Measurements from ENCODE around the gene DTL.

DTL gene

DNA sequence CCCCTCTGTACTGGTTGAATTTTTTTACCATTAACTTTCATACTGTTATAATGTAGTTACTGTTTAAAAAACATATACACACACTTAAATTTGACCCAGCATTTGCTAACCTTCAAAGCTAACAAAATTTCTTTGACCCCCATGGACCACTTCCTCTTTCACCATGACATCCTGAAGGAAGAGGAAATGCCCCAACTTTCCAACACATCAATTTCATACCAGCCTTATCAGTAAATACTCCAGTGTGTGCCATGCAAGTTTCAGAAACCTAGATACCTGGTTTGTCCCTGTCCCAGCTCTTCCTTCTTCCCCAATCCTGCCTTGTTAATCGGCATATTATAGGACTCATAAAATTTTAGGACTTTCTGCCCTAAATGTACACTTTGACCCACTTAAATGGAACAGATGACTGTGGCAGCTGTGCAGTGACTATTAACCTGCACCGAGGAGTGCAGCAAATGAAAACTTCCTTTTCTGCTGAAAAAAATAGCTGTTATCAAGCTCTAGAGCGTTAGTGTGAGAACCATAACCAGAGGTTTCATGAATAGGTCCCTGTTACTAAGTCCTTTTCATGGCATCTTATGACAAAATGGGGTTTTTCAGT lies 54.1 kb downstream of the DTL start:
- DNase-seq (ENCODE audit: low read depth in 2 of 3, low spot score in 2 of 3) = no peak

- DNase-seq (ENCODE audit: low read depth in 2 of 3, low spot score in 2 of 3) = no peak
These were observed 56.0 kb downstream of the DTL start for GRCh38 chr1:212091438-212092121.

- no peak for DNase-seq (ENCODE audit: low read depth in 2 of 3, low spot score in 2 of 3)
These were observed 61.8 kb downstream of the DTL start for GRCh38 chr1:212097360-212097759.

GRCh38 chr1:212098310-212098709 lies 62.8 kb downstream of the DTL start:
- no peak for DNase-seq (ENCODE audit: low read depth in 2 of 3, low spot score in 2 of 3)

GRCh38 chr1:212098771-212099170 lies 63.2 kb downstream of the DTL start:
- DNase-seq (ENCODE audit: low read depth in 2 of 3, low spot score in 2 of 3) = no peak

- DNase-seq (ENCODE audit: low read depth in 2 of 3, low spot score in 2 of 3) = no peak
These were observed 65.7 kb downstream of the DTL start for GRCh38 chr1:212101251-212101650.

- DNase-seq (ENCODE audit: low read depth in 2 of 3, low spot score in 2 of 3) = no peak
These were observed 66.2 kb downstream of the DTL start for GRCh38 chr1:212101735-212102134.

DNA sequence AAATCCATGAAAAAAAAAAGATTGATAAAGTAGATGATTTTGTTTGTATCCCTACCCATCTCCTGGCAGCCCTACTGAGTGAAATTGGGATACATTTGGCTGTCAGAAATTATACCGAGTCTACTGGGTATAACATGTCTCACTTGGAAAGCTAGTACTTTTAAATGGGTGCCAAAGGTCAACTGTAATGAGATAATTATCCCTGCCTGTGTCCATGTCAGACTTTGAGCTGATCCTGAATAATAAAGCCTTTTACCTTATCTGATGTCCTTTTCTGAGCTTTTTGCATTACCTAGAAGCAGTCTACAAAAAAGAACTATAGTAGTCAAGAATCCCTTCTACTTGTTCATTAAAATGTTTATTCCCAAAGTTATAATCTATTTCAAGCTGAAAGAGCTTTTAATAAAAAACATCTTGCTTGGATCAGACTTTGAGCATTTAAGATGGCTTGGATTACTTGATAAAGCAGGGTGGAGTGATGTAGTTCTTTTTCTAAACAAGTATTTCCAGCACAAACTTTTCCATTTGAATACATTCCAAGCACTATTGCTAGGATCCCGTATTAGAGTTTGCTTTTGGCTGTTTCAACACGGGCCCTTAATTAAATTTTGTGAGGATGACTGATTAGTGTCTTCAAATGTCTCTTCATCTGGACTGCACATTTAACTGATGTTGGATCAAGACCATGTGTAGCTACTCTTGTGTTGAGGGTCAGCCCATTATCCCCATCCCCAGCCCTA lies 69.2 kb downstream of the DTL start:
- no peak for DNase-seq (ENCODE audit: low read depth in 2 of 3, low spot score in 2 of 3)

DNA sequence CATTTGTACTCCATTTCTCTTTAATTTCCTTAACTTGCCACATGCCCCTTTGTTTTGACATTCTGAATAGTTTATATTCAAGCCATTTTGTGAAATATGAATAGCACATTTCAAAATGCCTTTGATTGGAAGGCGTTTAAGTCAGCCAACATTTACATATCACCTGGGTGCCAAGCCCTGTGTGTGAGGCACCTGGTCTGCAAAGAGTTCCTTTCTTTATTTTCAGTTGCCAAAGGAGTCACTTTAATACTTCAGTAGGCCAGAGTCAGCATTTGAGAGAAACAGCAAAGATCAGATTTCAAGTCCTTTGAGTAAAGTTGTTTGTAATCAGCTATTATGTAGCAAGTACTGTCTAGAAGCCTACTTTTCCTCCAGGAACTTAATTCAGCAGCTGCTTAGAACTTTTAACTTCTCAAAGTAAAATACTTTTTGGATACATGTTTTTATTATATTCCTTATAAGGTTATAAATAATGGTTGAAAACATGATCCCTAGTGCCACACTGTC lies 70.8 kb downstream of the DTL start:
- DNase-seq (ENCODE audit: low read depth in 2 of 3, low spot score in 2 of 3) = no peak

DNA sequence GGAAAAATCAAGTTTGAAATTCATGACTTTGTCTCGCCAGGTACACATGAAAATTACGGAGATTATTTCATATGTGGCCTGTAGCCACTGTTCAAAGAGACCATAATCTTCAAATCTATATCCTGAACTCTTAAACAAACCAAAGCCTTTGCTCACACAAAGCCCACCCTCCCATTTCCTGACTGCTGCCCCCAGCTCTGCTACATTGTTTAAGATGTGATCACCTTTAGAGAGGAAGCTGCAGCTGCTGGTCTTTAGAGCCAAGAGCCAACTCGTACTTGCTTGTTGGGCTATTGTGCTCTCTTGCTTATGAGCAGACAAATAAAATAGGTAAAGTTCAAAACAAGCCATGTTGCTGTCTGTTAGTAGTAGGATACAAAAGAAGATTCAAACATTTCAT lies 71.9 kb downstream of the DTL start:
- no peak for DNase-seq (ENCODE audit: low read depth in 2 of 3, low spot score in 2 of 3)

DNA sequence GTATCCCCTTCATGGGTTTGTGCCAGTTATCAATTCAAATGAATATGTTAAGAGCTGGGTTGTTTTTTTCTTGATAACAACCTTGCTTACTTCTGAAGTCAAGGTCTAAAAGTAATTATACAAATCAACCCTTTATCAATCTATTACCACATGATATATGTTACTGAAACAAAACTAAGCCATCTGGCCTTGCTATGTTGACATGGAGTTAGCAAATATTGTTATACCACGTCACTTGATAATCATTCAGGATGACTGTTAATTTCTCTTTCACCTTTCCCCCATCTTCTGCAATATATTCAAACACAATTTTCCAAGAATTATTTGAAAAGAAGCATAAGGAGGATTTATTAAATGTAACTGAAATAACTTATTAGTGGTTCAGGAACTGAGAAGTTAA lies 72.6 kb downstream of the DTL start:
- DNase-seq (ENCODE audit: low read depth in 2 of 3, low spot score in 2 of 3) = no peak

- no peak for DNase-seq (ENCODE audit: low read depth in 2 of 3, low spot score in 2 of 3)
These were observed 73.4 kb downstream of the DTL start for GRCh38 chr1:212108981-212109380.

DNA sequence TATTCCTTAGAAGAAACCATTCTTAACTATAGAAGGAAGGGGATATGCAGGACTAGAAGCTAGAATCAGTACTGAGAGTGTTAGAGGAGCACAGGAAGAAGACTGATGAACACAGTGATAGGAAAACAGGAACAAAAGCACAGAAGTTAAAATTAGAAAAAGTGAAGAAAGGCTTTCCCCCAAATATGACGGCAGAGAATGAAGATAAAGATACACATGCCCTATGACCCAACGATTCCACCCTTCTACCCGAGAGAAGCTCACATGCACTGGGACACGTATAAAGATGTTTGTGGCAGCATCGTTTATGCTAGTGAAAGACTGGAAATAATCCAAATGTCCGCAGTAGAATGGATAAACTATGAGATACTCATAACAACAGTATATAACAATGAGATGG lies 74.2 kb downstream of the DTL start:
- no peak for DNase-seq (ENCODE audit: low read depth in 2 of 3, low spot score in 2 of 3)

GRCh38 chr1:212110617-212111016 lies 75.1 kb downstream of the DTL start:
- no peak for DNase-seq (ENCODE audit: low read depth in 2 of 3, low spot score in 2 of 3)

- no peak for DNase-seq (ENCODE audit: low read depth in 2 of 3, low spot score in 2 of 3)
These were observed 76.0 kb downstream of the DTL start for GRCh38 chr1:212111536-212111935.

GRCh38 chr1:212113706-212114105 lies 78.2 kb downstream of the DTL start:
- no peak for DNase-seq (ENCODE audit: low read depth in 2 of 3, low spot score in 2 of 3)

- DNase-seq (ENCODE audit: low read depth in 2 of 3, low spot score in 2 of 3) = no peak
These were observed 82.8 kb downstream of the DTL start for GRCh38 chr1:212118167-212118871.

DNA sequence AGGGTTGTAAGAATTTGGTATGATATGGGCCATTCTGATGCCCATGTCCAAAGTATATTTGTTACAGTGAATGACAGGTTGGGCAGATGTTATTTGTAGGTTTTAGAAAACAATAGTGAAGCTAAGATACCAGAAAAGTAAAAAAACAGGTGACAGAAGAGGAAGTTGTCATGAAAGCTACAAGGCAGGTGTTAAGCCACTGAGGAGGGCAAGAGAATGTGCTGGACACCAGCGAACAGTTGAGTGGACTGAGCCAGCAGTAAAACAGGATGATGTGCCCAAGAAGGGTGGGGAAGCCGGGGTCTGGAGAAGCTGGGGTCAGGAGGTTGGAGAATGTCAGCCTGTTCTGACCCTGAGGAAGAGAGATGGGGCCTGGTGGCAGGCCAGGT lies 83.3 kb downstream of the DTL start:
- no peak for DNase-seq (ENCODE audit: low read depth in 2 of 3, low spot score in 2 of 3)

DNA sequence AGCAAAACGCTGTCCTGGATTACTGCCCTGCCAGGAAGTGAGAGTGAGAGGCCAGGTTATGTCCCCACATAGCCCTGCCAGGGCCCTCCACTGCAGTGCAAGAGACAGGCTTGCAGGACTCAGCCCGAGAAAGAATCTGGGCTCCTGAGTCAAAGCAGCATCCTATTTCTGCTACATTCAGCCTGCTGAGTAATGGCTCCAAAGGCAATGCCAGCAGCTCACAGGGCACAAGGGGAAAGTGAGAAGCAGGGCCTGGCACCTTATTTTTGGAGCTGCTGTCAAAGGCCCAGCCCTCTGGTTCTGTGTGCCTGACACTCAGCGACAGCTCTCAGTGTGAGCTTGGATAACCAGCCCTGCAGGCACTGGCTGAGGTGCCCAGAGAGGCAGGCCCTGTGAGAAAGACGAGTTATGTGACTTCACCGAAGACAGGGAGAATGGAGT lies 83.9 kb downstream of the DTL start:
- no peak for DNase-seq (ENCODE audit: low read depth in 2 of 3, low spot score in 2 of 3)

DNA sequence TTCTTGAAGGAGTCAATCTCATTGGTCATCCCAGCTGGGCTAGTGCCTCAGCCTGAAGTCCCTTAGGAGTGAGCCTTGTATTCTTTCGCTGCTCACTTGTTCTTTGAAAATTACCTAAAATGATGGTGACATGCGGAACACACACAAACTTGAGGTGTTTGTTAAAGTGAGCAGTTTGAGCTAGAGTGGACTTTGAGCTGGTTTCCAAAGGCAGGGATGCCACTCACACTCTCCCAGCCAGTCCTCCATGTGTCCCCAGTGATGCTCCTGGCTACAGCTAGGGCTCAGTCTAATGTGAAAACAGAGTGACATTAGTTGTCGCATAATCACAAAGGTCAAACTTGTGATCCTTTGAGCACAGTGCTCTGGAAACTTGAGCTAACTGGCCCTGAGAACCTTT lies 84.3 kb downstream of the DTL start:
- no peak for DNase-seq (ENCODE audit: low read depth in 2 of 3, low spot score in 2 of 3)

GRCh38 chr1:212121779-212122178 lies 86.2 kb downstream of the DTL start:
- DNase-seq (ENCODE audit: low read depth in 2 of 3, low spot score in 2 of 3) = no peak
